ENCODE data around the gene KDM4C.
"Not testable (repeated sequence)": the region's sequence is repeated elsewhere in the genome, so short reads cannot be mapped to it uniquely, and the experiment has no call there.

The KDM4C gene

DNA sequence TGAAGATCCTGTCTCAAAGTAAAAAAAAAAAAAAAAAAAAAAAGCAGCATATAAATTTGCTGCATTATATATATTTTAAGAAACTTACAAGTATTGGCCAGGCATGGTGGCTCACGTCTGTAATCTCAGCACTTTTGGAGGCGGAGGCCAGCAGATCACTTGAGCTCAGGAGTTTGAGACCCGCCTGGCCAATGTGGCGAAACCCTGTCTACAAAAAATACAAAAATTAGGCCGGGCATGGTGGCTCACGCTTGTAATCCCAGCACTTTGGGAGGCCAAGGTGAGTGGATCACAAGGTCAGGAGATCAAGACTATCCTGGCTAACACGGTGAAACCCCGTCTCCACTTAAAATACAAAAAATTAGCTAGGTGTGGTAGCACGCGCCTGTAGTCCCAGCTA, 2.9 kb upstream of the KDM4C start:
- H3K27ac Mint-ChIP-seq, CTCF ChIA-PET, H3K4me3 Mint-ChIP-seq, DNase-seq, H3K27me3 Mint-ChIP-seq, H3K9me3 Mint-ChIP-seq, H3K36me3 Mint-ChIP-seq: not testable (repeated sequence)
- H3K4me1 Mint-ChIP-seq, result peaks cover 30% of the 10 kb centered on the region

DNA sequence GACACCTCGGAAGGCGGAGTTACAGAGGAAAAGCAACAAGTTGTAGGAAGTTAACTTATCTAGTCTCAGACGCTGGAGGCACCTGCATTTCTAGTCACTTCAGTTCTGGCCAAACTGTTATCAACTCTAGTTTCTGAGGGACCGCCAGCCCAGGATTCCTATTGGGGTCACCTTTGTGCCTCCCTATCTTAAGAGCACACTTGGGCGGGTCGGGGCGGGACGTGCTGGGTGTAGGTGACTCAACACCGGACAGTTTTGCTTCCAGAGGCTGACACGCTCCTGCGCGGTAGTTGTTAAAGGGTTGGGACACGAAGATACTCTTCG, 679 bp upstream of the KDM4C start:
- H3K9me3 Mint-ChIP-seq, result no peaks in the 10 kb centered on the region
- H3K4me1 Mint-ChIP-seq, result peaks cover 30% of the 10 kb centered on the region
- H3K4me3 Mint-ChIP-seq, result peak overlapping the region; percentile 97
- H3K27me3 Mint-ChIP-seq, result peaks cover 3% of the 10 kb centered on the region
- peak overlapping the region; percentile 99 for H3K27ac Mint-ChIP-seq
- CTCF ChIA-PET, result no interaction called here
- peaks cover 12% of the 10 kb centered on the region for H3K36me3 Mint-ChIP-seq
- peak; percentile 80 for DNase-seq

DNA sequence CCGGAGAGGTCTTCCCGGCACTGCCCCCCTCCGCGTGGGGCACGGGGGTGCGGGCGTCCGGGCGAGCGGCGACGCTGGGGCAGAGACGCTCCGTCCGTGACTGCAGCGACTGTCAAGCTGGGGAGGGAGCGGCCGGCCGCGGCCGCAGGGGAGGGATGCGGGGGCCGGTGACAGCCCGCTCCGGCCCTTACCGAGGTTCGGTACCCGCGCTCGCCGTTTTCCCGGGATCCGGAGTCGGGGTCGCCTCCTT, 400 bp downstream of the KDM4C start:
- Mint-ChIP-seq H3K27me3 (peaks cover 3% of the 10 kb centered on the region), H3K9me3 (peaks cover 3% of the 10 kb centered on the region), H3K4me3 (peak overlapping the region; percentile 97), H3K27ac (peak overlapping the region; percentile 99), H3K4me1 (peaks cover 36% of the 10 kb centered on the region), H3K36me3 (peaks cover 17% of the 10 kb centered on the region)
- CTCF ChIA-PET, result interaction anchor here (1.2 kb wide), 1 partner anchor 76 kb away, joined by 3 read pairs; no protein-coding TSS in a partner anchor
- DNase-seq, result no peak

DNA sequence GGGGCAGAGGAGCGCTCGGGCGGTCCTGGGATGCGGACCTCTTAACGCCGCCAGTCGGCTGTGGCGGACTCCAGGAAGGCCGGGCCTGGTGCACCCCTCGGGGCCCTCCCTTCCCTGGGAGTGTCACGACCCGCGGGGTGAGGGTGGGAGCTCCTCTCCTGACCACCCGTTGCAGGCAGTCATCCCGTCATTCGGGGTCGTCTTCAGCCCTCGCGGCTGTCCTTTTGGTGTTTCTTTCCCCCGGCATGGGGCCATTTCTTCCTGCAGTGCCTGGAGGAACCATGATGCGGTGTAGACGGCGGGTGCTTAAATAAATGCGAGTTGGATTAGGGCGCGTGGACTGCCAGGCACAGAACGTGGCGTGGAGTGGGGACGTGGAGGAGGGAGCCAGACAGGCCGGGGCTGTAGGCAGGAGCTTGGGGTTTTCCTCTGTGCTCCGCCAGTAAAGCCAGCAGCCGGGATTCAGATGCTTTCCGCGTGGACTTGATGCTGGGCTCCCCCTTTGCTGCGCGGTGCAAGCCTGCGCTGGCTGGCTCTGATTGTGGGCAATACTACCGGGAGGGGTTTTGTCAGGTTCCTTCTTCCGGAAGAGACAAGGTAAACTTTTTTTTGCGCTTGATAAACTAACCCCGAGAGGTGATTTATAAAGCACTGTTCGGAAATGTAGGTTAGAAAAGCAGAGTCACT, 868 bp downstream of the KDM4C start:
- peak overlapping the region; percentile 97 for H3K4me3 Mint-ChIP-seq
- peaks cover 41% of the 10 kb centered on the region for H3K4me1 Mint-ChIP-seq
- peak overlapping the region; percentile 99 for H3K27ac Mint-ChIP-seq
- peak; percentile 71 for DNase-seq
- H3K27me3 Mint-ChIP-seq, result peaks cover 3% of the 10 kb centered on the region
- H3K9me3 Mint-ChIP-seq, result peaks cover 6% of the 10 kb centered on the region
- CTCF ChIA-PET, result interaction anchor here (1.2 kb wide), 1 partner anchor 76 kb away, joined by 3 read pairs; no protein-coding TSS in a partner anchor
- H3K36me3 Mint-ChIP-seq, result peaks cover 22% of the 10 kb centered on the region

DNA sequence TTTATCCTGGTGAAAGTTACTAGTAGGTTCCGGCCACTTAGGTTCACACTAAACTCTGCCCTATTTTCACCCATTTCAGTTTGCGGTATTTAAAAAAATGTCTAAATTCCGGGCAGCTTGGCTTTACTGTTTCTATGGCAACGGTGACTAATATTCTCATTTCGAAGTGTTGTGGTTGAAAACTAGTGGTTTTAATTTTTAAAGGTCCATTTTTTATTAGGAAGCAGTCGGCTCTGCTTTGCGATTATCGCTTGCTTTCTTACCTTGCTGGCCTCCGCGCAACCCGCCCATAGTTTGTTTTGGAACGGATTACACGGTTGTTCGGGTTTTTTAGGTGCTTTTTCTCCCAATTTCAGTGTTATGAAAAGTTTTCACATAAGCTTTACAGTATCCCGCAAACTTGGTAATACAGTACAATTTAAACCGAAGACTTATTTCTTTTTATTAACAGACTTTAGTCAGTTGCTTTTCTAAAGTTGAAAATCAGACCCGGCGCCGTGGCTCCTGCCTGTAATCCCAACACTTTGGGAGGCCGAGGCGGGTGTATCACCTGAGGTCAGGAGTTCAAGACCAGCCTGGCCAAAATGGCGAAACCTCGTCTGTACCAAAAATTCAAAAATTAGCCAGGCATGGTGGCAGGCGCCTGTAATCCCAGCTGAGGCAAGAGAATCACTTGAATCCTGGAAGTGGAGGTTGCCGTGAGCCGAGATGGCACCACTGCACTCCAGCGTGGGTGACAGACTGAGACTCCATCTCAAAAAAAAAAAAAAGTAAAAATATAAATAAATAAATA, 1.6 kb downstream of the KDM4C start:
- peaks cover 48% of the 10 kb centered on the region for H3K4me1 Mint-ChIP-seq
- CTCF ChIA-PET, result interaction anchor here (1.2 kb wide), 1 partner anchor 77 kb away, joined by 3 read pairs; no protein-coding TSS in a partner anchor
- peaks cover 22% of the 10 kb centered on the region for H3K36me3 Mint-ChIP-seq
- H3K27me3 Mint-ChIP-seq, result peaks cover 3% of the 10 kb centered on the region
- peak overlapping the region; percentile 97 for H3K4me3 Mint-ChIP-seq
- peak overlapping the region; percentile 99 for H3K27ac Mint-ChIP-seq
- DNase-seq, result peak; percentile 48
- peaks cover 6% of the 10 kb centered on the region for H3K9me3 Mint-ChIP-seq

DNA sequence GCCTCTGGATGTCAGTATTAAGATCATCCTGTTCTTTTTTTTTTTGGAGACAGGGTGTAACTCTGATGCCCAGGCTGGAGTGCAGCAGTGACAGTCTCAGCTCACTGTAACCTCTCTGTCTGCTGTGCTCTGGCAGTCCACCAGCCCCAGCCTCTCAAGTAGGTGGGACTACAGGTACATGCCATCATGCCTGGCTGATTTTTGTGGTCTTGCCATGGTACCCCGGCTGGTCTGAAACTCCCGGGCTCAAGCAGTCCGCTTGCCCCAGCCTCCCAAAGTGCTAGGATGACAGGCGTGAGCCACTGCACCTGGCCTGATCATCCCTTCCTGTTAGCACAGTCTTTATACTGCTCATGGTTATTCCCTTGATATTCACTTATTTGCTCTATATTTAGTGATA, 3.5 kb downstream of the KDM4C start:
- peaks cover 27% of the 10 kb centered on the region for H3K36me3 Mint-ChIP-seq
- H3K27me3 Mint-ChIP-seq, result peaks cover 3% of the 10 kb centered on the region
- CTCF ChIA-PET, result no interaction called here
- no peak overlapping the region for H3K4me3 Mint-ChIP-seq
- no peak overlapping the region for H3K27ac Mint-ChIP-seq
- peaks cover 6% of the 10 kb centered on the region for H3K9me3 Mint-ChIP-seq
- no peak for DNase-seq
- peaks cover 56% of the 10 kb centered on the region for H3K4me1 Mint-ChIP-seq

DNA sequence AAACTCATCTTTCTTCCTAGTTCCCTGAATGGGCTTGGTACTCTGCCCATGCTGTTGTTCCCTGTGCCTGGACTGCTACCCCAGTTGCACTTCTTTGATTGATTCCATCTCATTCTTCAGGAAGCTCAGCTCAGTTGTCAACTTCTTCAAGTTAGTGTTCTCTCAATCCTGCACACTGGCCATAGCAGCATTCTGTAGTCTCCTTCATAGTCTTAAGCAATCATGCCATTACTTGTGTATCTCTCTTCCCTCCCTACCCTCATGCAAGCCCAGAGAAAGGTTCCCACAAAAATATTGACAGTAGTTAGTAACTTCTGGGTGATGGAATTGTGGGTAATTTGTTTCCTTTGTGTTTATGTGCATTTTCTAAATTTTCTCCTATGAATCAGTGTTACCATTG, 5.5 kb downstream of the KDM4C start:
- H3K4me3 Mint-ChIP-seq, result no peak overlapping the region
- peaks cover 49% of the 10 kb centered on the region for H3K4me1 Mint-ChIP-seq
- CTCF ChIA-PET, result interaction anchor here (1.0 kb wide), 2 partner anchors 61 to 178 kb away, joined by 3 read pairs; no protein-coding TSS in a partner anchor
- no peaks in the 10 kb centered on the region for H3K27me3 Mint-ChIP-seq
- H3K27ac Mint-ChIP-seq, result peak overlapping the region; percentile 56
- peaks cover 24% of the 10 kb centered on the region for H3K36me3 Mint-ChIP-seq
- peaks cover 6% of the 10 kb centered on the region for H3K9me3 Mint-ChIP-seq
- no peak for DNase-seq

DNA sequence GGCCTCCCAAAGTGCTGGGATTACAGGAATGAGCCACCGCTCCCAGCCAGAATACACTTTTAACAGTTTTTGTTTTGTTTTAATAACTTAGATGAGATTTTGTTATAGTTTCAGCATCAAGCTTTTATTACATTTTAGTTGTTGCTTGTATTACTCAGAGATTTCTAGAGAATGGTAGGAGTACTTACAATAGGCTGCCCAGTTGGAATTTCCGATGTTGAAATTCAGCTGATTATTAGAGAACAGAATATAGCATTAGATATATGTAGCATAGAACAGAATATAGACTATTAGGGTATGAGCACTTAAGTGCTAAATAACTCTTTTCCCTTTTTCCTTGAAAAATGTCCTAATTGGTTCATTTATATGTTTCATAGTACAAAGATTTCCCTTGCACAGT, 6.2 kb downstream of the KDM4C start:
- DNase-seq, result no peak
- peaks cover 24% of the 10 kb centered on the region for H3K36me3 Mint-ChIP-seq
- H3K27ac Mint-ChIP-seq, result no peak overlapping the region
- H3K4me1 Mint-ChIP-seq, result peaks cover 50% of the 10 kb centered on the region
- no peak overlapping the region for H3K4me3 Mint-ChIP-seq
- H3K9me3 Mint-ChIP-seq, result peaks cover 6% of the 10 kb centered on the region
- CTCF ChIA-PET, result interaction anchor here (1.0 kb wide), 2 partner anchors 61 to 179 kb away, joined by 3 read pairs; no protein-coding TSS in a partner anchor
- no peaks in the 10 kb centered on the region for H3K27me3 Mint-ChIP-seq

DNA sequence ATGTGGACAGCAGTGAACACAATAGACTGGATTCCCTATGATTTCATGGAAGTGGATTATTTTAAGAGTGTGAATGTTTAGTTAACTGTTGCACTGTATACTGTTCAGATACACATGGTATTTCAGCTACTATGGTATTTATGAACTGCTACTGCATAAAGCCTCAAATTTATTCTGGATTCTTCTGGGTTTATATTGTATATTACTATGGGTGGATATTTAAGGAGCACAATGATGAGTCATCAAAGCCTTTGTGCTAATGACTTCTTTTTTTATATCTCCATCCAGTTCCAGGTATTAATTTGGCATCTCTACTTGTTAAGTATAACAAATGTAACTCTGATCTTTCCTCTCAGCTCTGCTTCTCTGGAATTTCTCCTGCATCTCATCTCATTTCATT, 6.8 kb downstream of the KDM4C start:
- no peak overlapping the region for H3K27ac Mint-ChIP-seq
- DNase-seq, result no peak
- CTCF ChIA-PET, result interaction anchor here (1.0 kb wide), 2 partner anchors 60 to 179 kb away, joined by 3 read pairs; no protein-coding TSS in a partner anchor
- peaks cover 52% of the 10 kb centered on the region for H3K4me1 Mint-ChIP-seq
- peaks cover 6% of the 10 kb centered on the region for H3K9me3 Mint-ChIP-seq
- H3K27me3 Mint-ChIP-seq, result no peaks in the 10 kb centered on the region
- no peak overlapping the region for H3K4me3 Mint-ChIP-seq
- peaks cover 28% of the 10 kb centered on the region for H3K36me3 Mint-ChIP-seq

DNA sequence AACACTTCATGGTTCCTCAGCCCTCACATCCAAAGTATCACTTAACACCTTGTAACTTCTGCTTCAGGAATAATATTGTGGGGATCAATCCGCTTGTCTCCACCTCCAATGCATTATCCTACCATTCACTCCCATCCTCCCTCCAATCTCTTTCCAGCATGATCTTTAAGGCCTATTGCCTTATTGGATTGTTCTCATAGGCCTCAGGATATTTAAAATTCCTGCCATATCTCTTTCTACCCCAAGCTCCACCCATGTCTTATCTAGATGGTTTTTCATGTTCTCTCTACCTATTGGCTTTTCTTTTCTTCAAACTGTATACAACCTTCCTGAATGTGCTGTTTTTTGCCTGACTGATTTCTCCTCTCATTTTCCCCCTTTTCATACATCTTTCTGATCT, 7.2 kb downstream of the KDM4C start:
- Mint-ChIP-seq H3K4me3 (no peak overlapping the region), H3K36me3 (peaks cover 27% of the 10 kb centered on the region), H3K27me3 (no peaks in the 10 kb centered on the region), H3K4me1 (peaks cover 51% of the 10 kb centered on the region), H3K9me3 (peaks cover 6% of the 10 kb centered on the region), H3K27ac (no peak overlapping the region)
- DNase-seq, result no peak
- CTCF ChIA-PET, result no interaction called here

DNA sequence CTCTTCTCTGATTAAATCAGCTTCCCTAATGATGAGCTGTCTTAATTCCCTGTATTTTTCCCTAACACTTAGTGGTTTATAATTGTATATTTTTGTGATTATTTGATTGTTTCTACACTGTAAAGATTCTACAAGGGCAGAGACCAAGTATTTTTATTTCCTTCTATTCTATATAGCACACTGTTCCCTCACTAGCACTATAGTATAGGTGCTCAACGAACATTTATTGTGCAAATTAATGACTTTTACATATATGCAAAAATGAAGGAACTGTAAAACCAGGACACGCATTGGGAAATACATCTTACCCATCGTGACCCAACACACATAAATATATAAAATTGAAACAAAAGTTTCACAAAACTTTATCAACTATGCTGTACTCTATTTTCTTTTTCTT, 7.6 kb downstream of the KDM4C start:
- Mint-ChIP-seq H3K4me1 (peaks cover 48% of the 10 kb centered on the region), H3K36me3 (peaks cover 24% of the 10 kb centered on the region), H3K27ac (no peak overlapping the region), H3K4me3 (no peak overlapping the region), H3K27me3 (no peaks in the 10 kb centered on the region), H3K9me3 (peaks cover 6% of the 10 kb centered on the region)
- no peak for DNase-seq
- CTCF ChIA-PET, result no interaction called here

DNA sequence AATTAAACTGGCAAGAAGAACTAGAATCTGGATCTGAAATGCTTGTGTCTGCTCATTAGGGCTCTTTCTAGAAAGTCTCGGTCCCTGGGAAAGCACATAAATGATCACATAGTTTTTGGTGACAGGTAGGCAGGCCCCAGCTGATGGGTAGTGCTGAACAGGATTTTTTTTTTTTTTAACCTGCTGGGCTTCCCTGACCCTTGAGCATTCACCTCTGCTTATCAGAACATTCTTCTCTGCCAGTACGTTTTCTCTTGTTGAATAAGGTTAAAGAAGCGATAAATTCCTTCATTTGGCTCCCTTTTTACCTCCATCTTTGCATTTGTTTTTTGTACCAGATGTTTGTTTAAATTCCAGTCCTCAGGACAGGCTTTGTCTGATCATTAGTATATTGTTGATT, 8.8 kb downstream of the KDM4C start:
- CTCF ChIA-PET, result interaction anchor here (0.6 kb wide), 2 partner anchors 12 to 1604 kb away, joined by 3 read pairs; no protein-coding TSS in a partner anchor
- peaks cover 38% of the 10 kb centered on the region for H3K4me1 Mint-ChIP-seq
- no peak overlapping the region for H3K27ac Mint-ChIP-seq

DNA sequence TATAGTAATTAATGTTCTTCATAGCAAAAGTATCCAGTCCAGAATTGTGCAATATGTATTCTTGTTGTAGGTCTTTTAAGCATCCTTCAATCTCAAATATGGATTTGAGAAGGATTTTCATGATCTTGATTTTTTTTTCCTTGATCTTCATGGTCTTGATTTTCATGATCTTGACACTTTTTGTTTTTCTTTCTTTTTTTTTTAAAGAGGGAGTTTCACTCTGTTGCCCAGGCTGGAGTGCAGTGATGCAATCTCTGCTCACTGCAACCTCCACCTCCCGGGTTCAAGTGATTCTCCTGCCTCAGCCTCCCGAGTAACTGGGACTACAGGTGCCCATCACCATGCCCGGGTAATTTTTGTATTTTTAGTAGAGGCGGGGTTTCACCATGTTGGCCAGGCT, 10.8 kb downstream of the KDM4C start:
- H3K4me3 Mint-ChIP-seq, DNase-seq, CTCF ChIA-PET, H3K36me3 Mint-ChIP-seq, H3K9me3 Mint-ChIP-seq, H3K27ac Mint-ChIP-seq, H3K27me3 Mint-ChIP-seq: not testable (repeated sequence)
- peaks cover 26% of the 10 kb centered on the region for H3K4me1 Mint-ChIP-seq

More for the DNA sequence above, 8.8 kb downstream of the KDM4C start:
- H3K27me3 Mint-ChIP-seq, result no peaks in the 10 kb centered on the region
- DNase-seq, result no peak
- H3K4me3 Mint-ChIP-seq, result no peak overlapping the region
- H3K9me3 Mint-ChIP-seq, result peaks cover 6% of the 10 kb centered on the region
- peaks cover 21% of the 10 kb centered on the region for H3K36me3 Mint-ChIP-seq

DNA sequence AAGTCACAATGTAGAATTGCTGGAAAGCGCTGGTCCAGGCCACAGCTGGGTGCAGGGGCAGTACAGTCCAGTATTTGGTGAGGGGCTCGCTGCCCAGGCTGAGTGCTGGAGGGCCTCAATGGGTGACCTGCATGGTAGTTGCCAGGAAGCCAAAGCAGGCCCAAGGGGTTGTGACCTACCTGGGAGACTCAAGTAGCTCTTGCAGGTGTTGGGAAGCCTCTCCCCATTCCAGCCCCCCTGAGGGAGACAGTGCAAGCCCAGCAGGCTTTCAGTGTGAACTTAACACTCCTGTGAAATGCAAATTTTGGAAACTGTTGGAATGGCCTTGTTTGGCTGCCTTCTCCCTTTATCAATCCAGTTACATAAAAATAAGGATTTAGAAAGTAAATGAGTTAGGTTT, 13.9 kb downstream of the KDM4C start:
- no peaks in the 10 kb centered on the region for H3K27me3 Mint-ChIP-seq

More for the DNA sequence above, 13.9 kb downstream of the KDM4C start:
- H3K9me3 Mint-ChIP-seq, result no peaks in the 10 kb centered on the region
- no peak overlapping the region for H3K4me3 Mint-ChIP-seq
- peaks cover 10% of the 10 kb centered on the region for H3K36me3 Mint-ChIP-seq
- no peak overlapping the region for H3K27ac Mint-ChIP-seq
- DNase-seq, result no peak
- H3K4me1 Mint-ChIP-seq, result peaks cover 10% of the 10 kb centered on the region
- CTCF ChIA-PET, result no interaction called here
